HepG2 (cell line): ENCODE results near the gene AGFG1. TPM values are rescaled to one million over a fixed set of nuclear protein-coding genes. Genes with fewer than 3 reads are reported as not detected.

Experiments
- BCL3 ChIP-seq: sonication (generic); formaldehyde crosslinking; IDR thresholded peaks from 2 replicates; pipeline ENCODE4 v1.5.1; 2020; ENCODE audit warnings: mild to moderate bottlenecking, missing genetic modification reagents, moderate library complexity
- CENPX ChIP-seq: sonication (generic); formaldehyde crosslinking; IDR thresholded peaks from 2 replicates; pipeline ENCODE4 v1.9.0; 2021; ENCODE audit warnings: mild to moderate bottlenecking, missing genetic modification reagents, moderate library complexity
- CREB1 ChIP-seq, 2 experiments: fragments of 450-650 bp in 1 of 2; IDR thresholded peaks; 2 replicates each; pipeline ENCODE4 v1.6.1; 2016 to 2017; ENCODE audit warnings: control low read depth in 1 of 2, mild to moderate bottlenecking in 1 of 2, missing compliant biosample characterization in 1 of 2, missing genetic modification characterization in 1 of 2
- ETS1 ChIP-seq: sonication (generic); formaldehyde crosslinking; IDR thresholded peaks from 2 replicates; pipeline ENCODE4 v1.4.0; 2020; ENCODE audit warnings: missing genetic modification reagents
- FOXJ3 ChIP-seq: sonication (generic); formaldehyde crosslinking; IDR thresholded peaks from 2 replicates; pipeline ENCODE4 v1.4.0; 2020; ENCODE audit warnings: missing genetic modification reagents, mild to moderate bottlenecking, borderline replicate concordance
- GFI1 ChIP-seq: sonication (generic); formaldehyde crosslinking; IDR thresholded peaks from 2 replicates; pipeline ENCODE4 v1.5.0; 2020; ENCODE audit warnings: missing genetic modification reagents, mild to moderate bottlenecking, borderline replicate concordance
- GTF3A ChIP-seq: sonication (generic); formaldehyde crosslinking; conservative IDR thresholded peaks from 2 replicates; pipeline ENCODE4 v1.4.0; 2020; ENCODE audit warnings: mild to moderate bottlenecking, missing genetic modification reagents
- HIVEP1 ChIP-seq: sonication (generic); formaldehyde crosslinking; IDR thresholded peaks from 2 replicates; pipeline ENCODE4 v1.4.0; 2020; ENCODE audit warnings: mild to moderate bottlenecking, missing genetic modification reagents
- HNRNPL ChIP-seq: fragments of 200-400 bp; formaldehyde crosslinking; IDR thresholded peaks from 2 replicates; pipeline ENCODE4 v1.6.1; 2017; ENCODE audit warnings: mild to moderate bottlenecking, low read depth, low read length
- MAFF ChIP-seq: IDR thresholded peaks from 2 replicates; pipeline ENCODE4 v1.6.1; 2011; ENCODE audit warnings: low read depth, low read length, improper control_type of control experiment
- MATR3 ChIP-seq: sonication (generic); formaldehyde crosslinking; IDR thresholded peaks from 2 replicates; pipeline ENCODE4 v1.4.0; 2020; ENCODE audit warnings: missing genetic modification reagents
- PLRG1 ChIP-seq: fragments of 450-650 bp; conservative IDR thresholded peaks from 2 replicates; pipeline ENCODE4 v1.6.1; 2016
- RARG ChIP-seq: sonication (generic); formaldehyde crosslinking; IDR thresholded peaks from 2 replicates; pipeline ENCODE4 v1.4.0; 2020; ENCODE audit warnings: low read depth, mild to moderate bottlenecking, missing genetic modification reagents
- RFX5 ChIP-seq: IDR thresholded peaks from 2 replicates; pipeline ENCODE4 v1.6.1; 2011; ENCODE audit warnings: low read depth, low read length, improper control_type of control experiment
- SMARCC2 ChIP-seq: fragments of 450-650 bp; IDR thresholded peaks from 2 replicates; pipeline ENCODE4 v1.6.1; 2017; ENCODE audit warnings: antibody characterized with exemption, mild to moderate bottlenecking
- TEAD2 ChIP-seq: sonication (generic); formaldehyde crosslinking; IDR thresholded peaks from 2 replicates; pipeline ENCODE4 v1.9.0; 2021; ENCODE audit warnings: missing genetic modification reagents
- ZNF101 ChIP-seq: sonication (generic); formaldehyde crosslinking; IDR thresholded peaks from 2 replicates; pipeline ENCODE4 v1.4.0; 2020; ENCODE audit warnings: mild to moderate bottlenecking, low read depth, missing genetic modification reagents, borderline replicate concordance
- ZNF276 ChIP-seq: sonication (generic); formaldehyde crosslinking; IDR thresholded peaks from 2 replicates; pipeline ENCODE4 v1.4.0; 2020; ENCODE audit warnings: mild to moderate bottlenecking, low read depth, missing genetic modification reagents
- ZNF34 ChIP-seq: sonication (generic); formaldehyde crosslinking; IDR thresholded peaks from 2 replicates; pipeline ENCODE4 v1.4.0; 2020; ENCODE audit warnings: mild to moderate bottlenecking, missing genetic modification reagents, borderline replicate concordance
- ZNF354B ChIP-seq: sonication (generic); formaldehyde crosslinking; IDR thresholded peaks from 2 replicates; pipeline ENCODE4 v1.8.0; 2022; ENCODE audit warnings: mild to moderate bottlenecking, missing genetic modification reagents
- ZNF44 ChIP-seq: sonication (generic); formaldehyde crosslinking; IDR thresholded peaks from 2 replicates; pipeline ENCODE4 v1.5.1; 2020; ENCODE audit warnings: mild to moderate bottlenecking, missing genetic modification reagents
- ZNF468 ChIP-seq: sonication (generic); formaldehyde crosslinking; IDR thresholded peaks from 2 replicates; pipeline ENCODE4 v1.8.0; 2022; ENCODE audit warnings: mild to moderate bottlenecking, moderate library complexity, missing genetic modification reagents
- ZNF652 ChIP-seq: IDR thresholded peaks from 2 replicates; pipeline ENCODE4 v1.6.1; 2016; ENCODE audit warnings: low read depth, borderline replicate concordance
- ZNF670 ChIP-seq: sonication (generic); formaldehyde crosslinking; IDR thresholded peaks from 2 replicates; pipeline ENCODE4 v1.8.0; 2022; ENCODE audit warnings: mild to moderate bottlenecking, missing genetic modification reagents, borderline replicate concordance
- ZNF672 ChIP-seq: sonication (generic); formaldehyde crosslinking; IDR thresholded peaks from 2 replicates; pipeline ENCODE4 v1.8.1; 2022; ENCODE audit warnings: missing genetic modification reagents
- polyA plus RNA-seq, 8 experiments: library from polyadenylated mRNA; depleted of rRNA in 3 of 8; stranded (reverse) in 7 of 8; unstranded in 1 of 8; fragments of >200 nt; fragmentation: Illumina TruSeq in 4 of 8; extraction: Trizol in 4 of 8; gene quantifications; 2 replicates each; pipeline versions ENCODE4 v1.2.1 to v1.2.3, GENCODE V29; 2011 to 2016; ENCODE audit warnings: low read depth in 4 of 8, missing spikeins in 1 of 8, mixed read lengths in 1 of 8; ENCODE audit not compliant: insufficient read depth in 1 of 8
- total RNA-seq, 5 experiments: library from RNA; depleted of rRNA; stranded (reverse); fragments of >200 nt; fragmentation: Illumina TruSeq; extraction: Trizol; gene quantifications; 2 replicates each; pipeline ENCODE4 v1.2.3, GENCODE V29; 2016; ENCODE audit warnings: low read depth in 1 of 5
- TF ChIP-seq, protein P1 (sequence below): sonication (generic); formaldehyde crosslinking; IDR thresholded peaks from 2 replicates; pipeline ENCODE4 v1.8.0; 2022; ENCODE audit warnings: mild to moderate bottlenecking, missing genetic modification reagents, borderline replicate concordance

AGFG1 gene
- total and polyA plus RNA-seq, 2 of the 13 experiments (the other 11 are each of a cell fraction or from before 2014, with no cell fraction given) = 145 to 168 TPM

DNA sequence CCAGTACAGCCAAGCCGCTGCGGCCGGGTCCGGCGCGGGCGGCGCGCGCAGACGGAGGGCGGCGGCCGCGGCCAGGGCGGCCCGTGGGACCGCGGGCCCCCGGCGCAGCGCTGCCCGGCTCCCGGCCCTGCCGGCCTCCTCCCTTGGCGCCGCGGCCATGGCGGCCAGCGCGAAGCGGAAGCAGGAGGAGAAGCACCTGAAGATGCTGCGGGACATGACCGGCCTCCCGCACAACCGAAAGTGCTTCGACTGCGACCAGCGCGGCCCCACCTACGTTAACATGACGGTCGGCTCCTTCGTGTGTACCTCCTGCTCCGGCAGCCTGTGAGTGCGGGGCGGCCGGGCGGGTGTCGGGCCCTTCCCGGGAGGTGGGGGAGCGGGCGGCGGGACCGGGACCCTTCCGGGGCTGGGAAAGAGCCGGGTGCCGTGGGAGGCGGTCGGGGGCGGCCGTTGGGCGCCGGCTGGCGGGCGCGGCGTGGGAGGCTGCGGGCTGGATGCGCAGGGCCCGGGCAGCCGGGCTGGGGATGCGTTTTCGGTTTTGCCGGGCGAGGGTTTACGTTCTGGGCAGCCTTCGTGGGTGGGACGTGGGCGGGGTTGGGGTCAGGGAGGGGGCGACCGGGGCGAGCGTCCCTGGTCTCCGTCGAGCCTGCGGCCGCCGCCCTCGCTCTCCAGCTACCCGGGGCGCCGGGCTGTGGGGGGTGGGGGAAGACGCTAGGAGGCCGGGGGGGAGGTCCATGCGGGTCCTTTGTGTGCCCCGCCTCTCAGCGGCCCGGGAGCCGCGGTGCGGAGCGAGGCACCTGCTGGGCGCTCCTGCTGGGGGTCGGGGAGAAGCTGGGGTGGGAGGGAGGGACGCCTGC is 537 bp downstream of the AGFG1 start (continued):
- TF ChIP-seq GFI1 (CRISPR knock-in tag) (no peak), TEAD2 (CRISPR knock-in tag) (no peak), HIVEP1 (CRISPR knock-in tag) (no peak), BCL3 (CRISPR knock-in tag) (peak; percentile 10; the same call in 1 of the 2 replicates), ZNF101 (no peak), ZNF670 (CRISPR knock-in tag) (no peak), HNRNPL (no peak), ZNF34 (CRISPR knock-in tag) (no peak), GTF3A (CRISPR knock-in tag) (0 out of 2 replicates have a peak, but pooled peaks have one; percentile 10), ZNF354B (no peak), MAFF (no peak), MATR3 (CRISPR knock-in tag) (no peak), PLRG1 (no peak), ZNF276 (CRISPR knock-in tag) (no peak), ZNF44 (CRISPR knock-in tag) (no peak), CENPX (CRISPR knock-in tag) (no peak), ZNF672 (CRISPR knock-in tag) (no peak), CREB1 (IDR thresholded peaks at IDR 0.05) (no peak), CREB1 (CRISPR knock-in tag; IDR thresholded peaks at IDR 0.05) (no peak), ZNF468 (CRISPR knock-in tag) (0 out of 2 replicates have a peak, but pooled peaks have one; percentile 12), SMARCC2 (no peak), RARG (CRISPR knock-in tag) (no peak), ETS1 (CRISPR knock-in tag) (no peak), FOXJ3 (CRISPR knock-in tag) (no peak), RFX5 (no peak), ZNF652 (CRISPR knock-in tag) (no peak)
- TF ChIP-seq, protein P1, sequence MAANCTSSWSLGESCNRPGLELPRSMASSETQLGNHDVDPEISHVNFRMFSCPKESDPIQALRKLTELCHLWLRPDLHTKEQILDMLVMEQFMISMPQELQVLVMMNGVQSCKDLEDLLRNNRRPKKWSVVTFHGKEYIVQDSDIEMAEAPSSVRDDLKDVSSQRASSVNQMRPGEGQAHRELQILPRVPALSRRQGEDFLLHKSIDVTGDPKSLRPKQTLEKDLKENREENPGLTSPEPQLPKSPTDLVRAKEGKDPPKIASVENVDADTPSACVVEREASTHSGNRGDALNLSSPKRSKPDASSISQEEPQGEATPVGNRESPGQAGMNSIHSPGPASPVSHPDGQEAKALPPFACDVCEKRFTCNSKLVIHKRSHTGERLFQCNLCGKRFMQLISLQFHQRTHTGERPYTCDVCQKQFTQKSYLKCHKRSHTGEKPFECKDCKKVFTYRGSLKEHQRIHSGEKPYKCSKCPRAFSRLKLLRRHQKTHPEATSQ = no peak
